Metanephros (tissue), 2 donors: ENCODE results near the gene PRSS58. TPM values are rescaled to one million over a fixed set of nuclear protein-coding genes. Genes with fewer than 3 reads are reported as not detected.

ENCODE experiments used
- small RNA-seq: library from RNA; depleted of rRNA; stranded (forward); fragments of <200 nt; gene quantifications from one replicate; pipeline ENCODE3, GENCODE V24; 2014; ENCODE audit warnings: low replicate concordance
- total RNA-seq: library from RNA; depleted of rRNA; stranded (reverse); fragments of >200 nt; gene quantifications from one replicate; pipeline ENCODE4 v1.2.3, GENCODE V29; 2014

The PRSS58 gene, protein sequence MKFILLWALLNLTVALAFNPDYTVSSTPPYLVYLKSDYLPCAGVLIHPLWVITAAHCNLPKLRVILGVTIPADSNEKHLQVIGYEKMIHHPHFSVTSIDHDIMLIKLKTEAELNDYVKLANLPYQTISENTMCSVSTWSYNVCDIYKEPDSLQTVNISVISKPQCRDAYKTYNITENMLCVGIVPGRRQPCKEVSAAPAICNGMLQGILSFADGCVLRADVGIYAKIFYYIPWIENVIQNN
- total RNA-seq, result not detected

DNA sequence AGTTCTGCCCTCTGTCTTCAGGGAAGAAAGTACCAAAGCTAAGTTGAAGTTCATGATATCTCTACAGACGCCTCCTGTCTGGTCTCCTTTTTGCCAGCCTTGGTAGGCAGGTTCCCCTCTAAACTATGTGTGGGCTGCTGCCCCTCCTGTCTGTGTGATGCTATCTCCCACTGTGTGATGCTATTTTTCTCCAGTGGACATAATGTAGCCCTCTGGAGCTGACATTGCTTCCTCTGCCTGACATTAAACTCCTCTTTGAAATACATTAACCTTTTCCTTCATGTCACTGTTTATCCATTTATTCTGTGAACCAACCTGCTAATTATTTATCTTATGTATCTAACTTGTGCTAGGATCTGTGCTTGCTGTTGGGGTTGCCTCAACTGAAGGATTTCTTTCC is at the start of gene PRSS58:
Gene PRSS58, minus strand, starts transcription at position 101 of the 400 bp plus-strand sequence. CDS start 351 bp downstream, outside the sequence.

Small RNAs within 50 kb of the gene (small RNA-seq; reads per million reads assigned to genes)
- not detected for gene TRBV1

Other genes starting within 250 kb of the PRSS58 start
- gene MGAM2, start 146.3 kb downstream of the PRSS58 start, total RNA-seq, result 0.47 TPM